Stomach (tissue), 4 donors: ENCODE measurements around the gene OR51D1.
A peak's percentile ranks its signal among the peaks of the same experiment; 100 is the strongest.

Experiments
- CTCF ChIP-seq, 7 experiments: fragments of 450-650 bp in 4 of 7; fragments of 200-600 bp in 3 of 7; sonication (generic) in 3 of 7; IDR thresholded peaks; one replicate each; pipeline ENCODE4 v1.5.1; 2016 to 2019; ENCODE audit warnings: antibody characterized with exemption in 7 of 7, control low read depth in 2 of 7, mild to moderate bottlenecking in 1 of 7
- EP300 ChIP-seq: sonication (generic); formaldehyde crosslinking; IDR thresholded peaks from one replicate; pipeline ENCODE4 v1.6.1; 2017; ENCODE audit warnings: antibody characterized with exemption
- POLR2A ChIP-seq, 4 donors: fragments of 450-650 bp; IDR thresholded peaks; one replicate each; pipeline ENCODE4 v1.6.1; 2016; ENCODE audit warnings: antibody characterized with exemption in 4 of 4, control low read depth in 2 of 4, mild to moderate bottlenecking in 1 of 4, moderate library complexity in 1 of 4
- POLR2AphosphoS5 ChIP-seq, 3 donors: sonication (generic); formaldehyde crosslinking; IDR thresholded peaks; one replicate each; pipeline ENCODE4 v1.6.1; 2016; ENCODE audit warnings: antibody characterized with exemption in 3 of 3

DNA sequence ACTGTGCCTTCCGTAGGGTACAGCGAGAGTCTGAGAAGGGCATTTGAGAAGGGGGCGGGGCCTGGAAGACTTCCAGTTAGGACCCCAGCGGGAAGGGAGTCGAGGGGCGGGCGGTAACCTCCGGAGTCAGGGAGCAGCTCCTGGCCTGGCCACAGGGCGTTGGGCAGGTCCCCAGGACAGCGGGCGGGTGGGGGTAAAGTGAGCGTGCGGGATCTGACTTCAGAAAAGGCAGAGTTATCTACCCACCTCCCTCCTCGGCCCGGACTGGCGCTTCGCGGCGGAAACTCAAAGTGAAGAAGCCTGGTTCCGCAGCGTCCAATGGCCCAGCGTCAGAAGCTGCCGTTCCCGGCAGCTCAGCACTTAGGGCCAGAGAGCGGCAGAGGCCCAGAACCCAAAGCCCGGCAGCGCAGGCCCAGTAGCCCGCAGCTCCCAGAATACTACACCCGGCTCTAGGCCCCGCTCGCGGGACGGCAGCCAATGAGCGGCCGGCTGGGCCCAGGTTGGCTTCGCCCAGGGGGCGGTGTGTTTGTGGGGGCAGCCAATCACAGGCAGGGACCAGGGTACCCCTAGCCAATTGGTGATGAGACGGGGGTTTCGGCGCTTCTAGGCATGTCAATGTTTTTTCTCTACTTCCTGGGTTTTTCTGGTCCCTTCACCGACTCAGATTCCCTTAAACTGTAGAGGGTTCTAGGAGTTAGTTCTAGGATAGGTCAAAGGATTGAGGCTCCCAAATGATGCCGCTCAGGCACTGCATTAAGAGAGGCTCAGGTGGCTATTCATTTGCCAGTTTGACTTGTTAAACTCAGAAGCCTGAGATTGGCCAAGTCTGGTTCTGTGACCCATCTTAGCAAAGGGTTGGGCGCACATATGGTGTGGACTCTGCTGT is 29.3 kb upstream of the OR51D1 start, which contains the start of gene TRIM68:
- TF ChIP-seq POLR2A (IDR thresholded peaks at IDR 0.05) (peak in 1 of 4 donors; percentile 46), CTCF (IDR thresholded peaks at IDR 0.05) (no peak), POLR2AphosphoS5 (IDR thresholded peaks at IDR 0.05) (peak; percentile 35 to 80 (median 77)), EP300 (no peak)
